Stimulated activated CD8-positive, alpha-beta memory T cell treated with anti-CD3 and anti-CD28 coated beads, Interleukin-12 subunit alpha, Interleukin-12 subunit beta, amount 100 ng/mL, for 24 hours (primary cell): ENCODE results near the gene FAM234A.
"Not testable (repeated sequence)": the region's sequence is repeated elsewhere in the genome, so short reads cannot be mapped to it uniquely, and the experiment has no call there.

ENCODE experiments used
- DNase-seq: peaks from one replicate; pipeline ENCODE4 v3.0.0-alpha.2; 2020; ENCODE audit errors: extremely low read depth

The FAM234A gene

GRCh38 chr16:234468-235305 is at the start of gene FAM234A:
TSS of gene FAM234A (plus strand) at chr16:234821. CDS start at chr16:254414, 19,593 bp downstream.
- DNase-seq = peak; percentile 87

DNA sequence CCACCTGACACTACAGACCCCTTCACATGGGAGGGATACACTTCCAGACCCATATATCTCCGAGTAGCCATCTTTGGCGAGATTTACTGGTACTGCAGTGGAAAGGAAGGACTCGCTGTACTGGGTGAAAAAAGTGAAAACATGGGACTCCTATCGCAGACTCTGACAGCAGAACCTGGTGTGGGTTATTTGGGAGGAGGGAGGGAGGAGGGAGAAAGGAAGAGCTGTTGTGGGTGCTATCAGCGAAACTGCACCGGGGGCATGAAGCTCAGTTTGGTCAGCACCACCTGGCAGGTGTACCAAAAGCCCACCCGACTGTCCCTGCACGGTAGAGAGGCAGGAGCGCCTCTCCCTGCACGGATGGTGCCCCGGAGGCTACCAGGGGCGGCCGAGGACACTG is 49.4 kb upstream of the FAM234A start:
- no peak for DNase-seq

DNA sequence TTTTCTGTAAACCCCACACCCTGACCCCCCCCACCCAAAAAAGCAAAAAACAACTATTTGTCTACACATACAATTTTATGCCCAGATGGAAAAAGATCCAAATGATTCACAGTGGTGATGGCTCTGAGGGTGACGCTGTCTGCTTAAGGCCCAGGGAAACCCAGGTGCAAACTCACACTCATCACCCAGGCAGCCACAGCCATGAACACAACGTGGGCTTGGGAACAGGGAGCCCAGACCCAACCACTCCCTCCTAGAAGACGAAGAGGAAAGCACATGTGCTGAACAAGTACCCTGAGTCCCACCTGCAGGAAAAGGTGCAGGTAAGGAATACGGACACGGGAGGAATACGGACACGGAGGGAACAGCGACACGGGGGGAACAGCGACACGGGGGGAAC is 48.9 kb upstream of the FAM234A start:
- no peak for DNase-seq

GRCh38 chr16:187330-187729 is 47.3 kb upstream of the FAM234A start:
- no peak for DNase-seq

GRCh38 chr16:188674-189073 is 45.9 kb upstream of the FAM234A start:
- no peak for DNase-seq

DNA sequence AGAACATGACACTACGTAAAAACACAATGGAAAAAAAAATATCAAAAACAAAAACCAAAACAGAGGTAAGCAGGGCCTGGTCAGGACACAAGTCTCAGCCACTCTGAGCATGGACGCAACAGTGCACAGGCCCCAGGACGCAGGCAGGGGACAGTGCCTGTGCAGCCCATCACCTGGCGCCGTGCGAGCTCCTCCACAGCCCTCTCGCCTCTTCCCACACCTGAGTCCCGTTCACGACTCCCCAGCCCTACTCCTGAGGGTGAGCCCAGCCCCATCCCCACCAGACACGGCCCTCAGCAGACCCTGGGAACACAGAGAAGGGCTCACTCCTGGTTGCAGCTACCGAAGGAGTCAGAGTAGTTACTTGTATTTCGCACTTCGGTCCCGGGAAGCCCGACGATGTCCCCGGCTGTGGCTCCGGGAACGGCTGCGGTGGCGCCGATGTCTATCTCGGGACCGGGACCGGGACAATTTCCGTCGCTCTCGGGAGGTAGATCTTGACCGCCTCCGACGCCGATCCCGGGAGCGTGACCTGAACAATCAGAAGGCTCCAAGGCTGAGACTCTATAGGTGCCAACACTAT is 44.9 kb upstream of the FAM234A start:
- no peak for DNase-seq

DNA sequence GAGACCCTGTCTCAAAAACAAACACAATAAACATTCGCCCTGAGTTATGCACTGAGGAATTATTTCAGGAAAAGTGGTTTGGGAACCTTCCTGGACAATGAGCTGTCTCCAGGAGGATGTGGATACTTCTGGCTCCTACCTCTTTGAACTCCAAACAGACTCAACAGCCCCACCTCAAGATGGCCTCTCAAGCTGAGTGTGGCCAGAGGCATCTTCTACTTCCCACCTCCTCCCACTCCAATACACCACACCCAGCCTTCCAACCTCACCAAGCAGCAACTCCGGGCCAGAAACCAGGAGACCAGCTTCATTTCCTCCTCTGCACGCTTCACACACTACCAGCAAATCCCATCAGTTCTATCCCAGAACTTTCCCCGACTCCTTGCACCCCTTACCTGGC is 42.8 kb upstream of the FAM234A start:
- no peak for DNase-seq

GRCh38 chr16:192686-193085 is 41.9 kb upstream of the FAM234A start:
- DNase-seq = no peak

DNA sequence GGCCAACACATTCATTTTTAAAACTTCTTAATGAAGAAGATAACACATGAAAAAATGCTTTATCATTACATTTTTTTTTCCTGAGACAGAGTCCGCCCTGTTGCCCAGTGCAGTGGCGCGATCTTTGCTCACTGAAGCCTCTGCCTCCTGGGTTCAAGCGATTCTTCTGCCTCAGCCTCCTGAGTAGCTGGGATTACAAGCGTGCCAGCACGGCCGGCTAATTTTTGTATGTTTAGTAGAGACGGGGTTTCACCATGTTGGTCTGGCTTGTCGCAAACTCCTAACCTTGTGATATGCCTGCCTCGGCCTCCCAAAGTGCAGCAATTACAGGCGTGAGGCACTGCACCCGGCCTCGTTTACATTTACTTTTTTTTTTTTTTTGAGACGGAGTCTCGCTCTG is 41.2 kb upstream of the FAM234A start:
- DNase-seq = no peak

DNA sequence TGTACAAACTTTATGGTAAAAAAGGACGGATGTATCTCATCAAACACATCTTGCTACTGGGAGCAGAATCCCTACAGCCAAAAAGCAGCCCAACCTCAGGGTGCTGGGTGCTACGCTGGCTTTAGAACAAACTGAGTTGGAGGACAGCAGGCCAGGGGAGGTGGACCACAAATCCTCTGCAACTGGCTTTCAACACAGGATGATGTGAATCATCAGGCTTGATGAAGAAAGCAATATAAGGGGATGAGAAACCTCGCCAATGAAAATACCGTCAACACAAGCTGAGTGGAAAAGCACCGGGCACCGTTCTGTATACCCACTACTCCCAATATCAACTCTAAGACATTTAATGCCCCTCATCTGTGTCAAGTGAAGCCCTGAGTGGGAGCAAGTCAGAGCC is 40.1 kb upstream of the FAM234A start:
- no peak for DNase-seq

DNA sequence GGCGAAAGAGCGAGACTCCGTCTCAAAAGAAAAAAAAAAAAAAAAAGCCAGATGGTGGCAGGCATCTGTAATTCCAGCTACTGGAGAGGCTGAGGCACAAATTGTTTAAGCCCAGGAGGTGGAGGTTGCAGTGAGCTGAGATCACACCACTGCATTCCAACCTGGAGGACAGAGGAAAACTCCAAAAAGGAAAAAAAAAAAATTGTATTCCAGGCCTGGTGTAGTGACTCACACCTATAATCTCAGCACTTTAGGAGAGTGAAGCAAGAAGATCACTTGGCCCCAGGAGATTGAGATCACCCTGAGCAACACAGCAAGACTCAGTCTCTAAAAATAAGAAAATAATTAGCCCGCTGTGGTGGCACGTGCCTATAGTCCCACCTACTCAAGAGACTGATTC is 34.2 kb upstream of the FAM234A start:
- no peak for DNase-seq

DNA sequence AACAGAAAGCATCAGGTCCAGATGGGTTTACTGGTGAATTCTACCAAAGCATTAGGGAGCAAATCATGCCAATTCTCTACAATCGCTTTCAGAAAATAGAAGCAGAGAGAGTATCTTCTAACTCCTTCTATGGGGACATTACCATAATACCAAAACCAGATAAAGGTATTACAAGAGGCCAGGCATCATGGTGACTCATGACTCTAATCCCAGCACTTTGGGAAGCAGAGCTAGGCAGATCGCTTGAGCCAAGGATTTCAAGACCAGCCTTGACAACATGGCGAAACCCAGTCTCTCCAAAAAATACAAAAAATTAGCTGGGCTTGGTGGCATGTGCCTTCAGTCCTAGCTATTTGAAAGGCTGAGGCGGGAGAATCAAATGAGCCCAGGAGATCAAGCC is 31.4 kb upstream of the FAM234A start:
- DNase-seq = no peak

GRCh38 chr16:204046-204445 is 30.6 kb upstream of the FAM234A start:
- not testable (repeated sequence) for DNase-seq

GRCh38 chr16:209359-209758 is 25.3 kb upstream of the FAM234A start:
- not testable (repeated sequence) for DNase-seq

DNA sequence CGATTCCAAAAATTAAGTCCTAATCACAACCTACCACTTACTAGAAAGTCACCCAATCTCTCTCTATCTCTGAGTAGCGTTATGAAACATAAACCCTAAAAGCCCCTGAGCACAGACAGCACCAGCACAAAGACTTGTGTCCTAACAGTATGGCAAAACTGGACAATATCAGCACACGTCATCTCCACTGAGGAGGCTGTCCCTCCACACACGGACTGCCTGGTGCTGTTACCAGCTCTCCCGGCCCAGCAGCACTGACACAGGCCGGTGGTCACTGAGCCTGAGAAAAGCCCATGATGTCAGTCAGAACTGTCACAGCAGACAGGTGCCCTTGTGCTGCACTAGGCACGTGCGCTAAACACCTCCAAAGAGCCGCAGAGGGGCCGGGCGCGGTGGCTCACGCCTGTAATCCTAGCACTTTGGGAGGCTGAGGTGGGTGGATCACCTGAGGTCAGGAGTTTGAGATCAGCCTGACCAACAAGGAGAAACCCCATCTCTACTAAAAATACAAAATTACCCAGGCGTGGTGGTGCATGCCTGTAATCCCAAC is 22.9 kb upstream of the FAM234A start:
- DNase-seq = not testable (repeated sequence)

DNA sequence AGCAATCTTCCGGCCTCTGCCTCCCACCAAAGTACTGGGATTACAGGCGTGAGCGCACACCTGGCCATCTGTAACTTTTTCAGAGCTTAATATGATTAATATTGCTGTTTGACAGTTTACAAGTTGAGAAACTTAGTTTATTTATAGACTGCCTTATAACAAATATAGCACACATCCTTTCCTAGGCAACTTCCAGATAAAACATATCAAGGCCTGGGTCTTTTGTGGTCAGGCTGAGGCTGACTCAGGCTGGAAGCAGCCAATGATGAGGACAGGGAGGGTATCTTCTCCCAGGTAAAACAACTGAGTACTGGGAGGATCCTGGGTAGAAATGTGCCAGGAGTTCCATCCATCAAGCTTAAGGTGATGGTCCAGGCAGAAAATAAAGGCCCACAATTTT is 21.6 kb upstream of the FAM234A start:
- no peak for DNase-seq

DNA sequence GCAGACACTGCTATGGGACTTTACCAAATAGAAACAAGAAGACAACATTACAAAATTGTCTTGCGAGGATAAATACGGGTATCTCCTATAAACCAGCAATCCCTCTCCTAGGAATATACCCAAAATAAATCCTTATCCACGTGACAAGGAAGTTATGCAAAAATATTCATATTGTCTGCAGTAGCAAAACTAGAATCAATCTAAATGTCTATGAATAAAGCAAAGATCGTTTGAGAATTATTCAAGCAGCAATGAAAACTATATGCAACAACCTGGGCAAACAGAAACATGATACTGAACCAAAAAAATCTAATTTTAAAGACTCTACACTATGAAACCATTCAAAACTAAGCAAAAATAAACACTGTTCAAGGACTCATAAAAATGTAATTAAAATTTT is 14.6 kb upstream of the FAM234A start:
- no peak for DNase-seq

DNA sequence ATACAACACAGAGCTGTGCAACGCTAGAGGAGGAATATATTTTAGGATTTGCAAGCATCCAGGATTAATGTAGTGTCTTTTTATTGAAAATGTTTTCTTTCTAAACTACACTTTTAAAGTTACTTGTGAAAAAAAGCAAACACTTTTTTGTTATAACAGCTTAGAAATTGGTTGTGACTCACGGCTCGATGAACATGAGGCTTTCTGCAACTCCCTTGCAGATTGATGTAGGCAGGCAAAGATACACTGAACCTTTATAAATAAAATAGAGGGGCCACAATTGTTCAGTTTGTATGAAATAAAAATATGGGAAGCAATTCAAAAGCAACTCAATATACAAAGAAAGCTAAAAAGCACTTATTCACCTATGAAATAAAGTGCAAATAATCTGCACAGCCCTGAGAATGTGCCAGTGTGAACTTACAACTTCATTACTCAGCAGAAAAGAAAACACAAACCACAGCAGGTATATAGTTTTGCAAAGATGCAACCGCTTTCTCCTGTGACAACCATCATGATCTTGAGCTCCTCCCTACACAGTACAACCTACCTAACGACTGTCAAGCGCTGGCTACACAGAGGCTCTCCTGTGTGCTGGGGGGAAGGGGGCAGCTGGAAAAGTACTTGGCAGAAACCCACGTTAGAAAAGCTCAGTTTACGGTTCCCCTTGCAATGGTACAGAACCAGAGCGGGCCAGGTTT is 6.3 kb upstream of the FAM234A start:
- no peak for DNase-seq

- DNase-seq = peak; percentile 72
Measured at GRCh38 chr16:228852-229730, 5.5 kb upstream of the FAM234A start, which contains the start of gene LUC7L. TSS of gene LUC7L (minus strand) at chr16:229449. CDS start at chr16:229339, 110 bp downstream.

DNA sequence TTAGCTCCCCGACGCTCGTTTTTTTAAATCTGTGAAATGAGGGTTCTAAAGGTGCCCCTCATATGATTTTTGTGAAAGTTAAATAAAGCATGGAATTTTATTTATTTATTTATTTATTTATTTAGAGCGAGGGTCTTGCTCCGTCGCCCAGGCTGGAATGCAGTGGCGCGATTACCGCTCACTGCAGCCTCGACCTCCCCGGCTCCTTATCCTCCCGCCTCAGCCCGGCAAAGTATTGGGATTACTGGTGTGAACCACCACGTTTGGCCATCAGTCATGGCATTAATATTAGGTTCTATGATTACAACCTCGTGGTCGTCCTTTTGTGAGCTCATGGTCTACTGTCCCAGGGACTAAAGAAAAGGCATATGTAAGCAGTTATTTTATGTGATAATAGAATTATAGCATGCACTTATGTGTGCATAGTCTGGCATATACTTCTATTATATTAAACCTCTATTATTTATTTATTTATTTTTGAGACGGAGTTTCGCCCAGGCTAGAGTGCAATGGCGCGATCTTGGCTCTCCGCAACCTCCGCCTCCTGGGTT is 4.8 kb upstream of the FAM234A start:
- DNase-seq = no peak

- DNase-seq = not testable (repeated sequence)
Measured at GRCh38 chr16:230351-230750, 4.3 kb upstream of the FAM234A start.
